Upper lobe of left lung (tissue), 6 donors: ENCODE data around the gene C1orf226. TPM values are rescaled to one million over a fixed set of nuclear protein-coding genes. Genes with fewer than 3 reads are reported as not detected.

Source experiments
- ATAC-seq, 2 donors: fragments of 200-7000 bp; cut with Tn5 transposase; one replicate each; pipeline ENCODE4 v1.9.1; 2022; ENCODE audit warnings: mild to moderate bottlenecking in 2 of 2, moderate library complexity in 2 of 2; ENCODE audit not compliant: low FRiP score in 2 of 2
- DNase-seq, 2 donors: peaks; one replicate each; pipeline ENCODE4 v3.0.0-alpha.2; 2019 to 2020
- H3K27ac ChIP-seq, 4 donors: fragments of 200-600 bp; sonication (generic); one replicate each; pipeline ENCODE4 v1.5.1; 2016 to 2019
- H3K27me3 ChIP-seq, 4 donors: fragments of 200-600 bp; sonication (generic); one replicate each; pipeline ENCODE4 v1.5.1; 2017 to 2019
- H3K36me3 ChIP-seq, 4 donors: fragments of 200-600 bp; sonication (generic); one replicate each; pipeline ENCODE4 v1.5.1; 2016 to 2019
- H3K4me1 ChIP-seq, 4 donors: fragments of 200-600 bp; sonication (generic); one replicate each; pipeline ENCODE4 v1.5.1; 2018 to 2019
- H3K4me3 ChIP-seq, 4 donors: fragments of 200-600 bp; sonication (generic); one replicate each; pipeline ENCODE4 v1.5.1; 2017 to 2019; ENCODE audit warnings: mild to moderate bottlenecking in 2 of 4, moderate library complexity in 1 of 4
- H3K9me3 ChIP-seq, 4 donors: fragments of 200-600 bp; sonication (generic); one replicate each; pipeline ENCODE4 v1.5.1; 2018 to 2019
- EP300 ChIP-seq, 4 donors: sonication (generic); formaldehyde crosslinking; IDR thresholded peaks; one replicate each; pipeline ENCODE4 v1.5.1; 2017; ENCODE audit warnings: antibody characterized with exemption in 4 of 4, control low read depth in 2 of 4
- POLR2A ChIP-seq, 4 donors: fragments of 450-650 bp; IDR thresholded peaks; one replicate each; pipeline ENCODE4 v1.5.1; 2016 to 2017; ENCODE audit warnings: antibody characterized with exemption in 4 of 4, mild to moderate bottlenecking in 2 of 4
- POLR2AphosphoS5 ChIP-seq, 2 donors: sonication (generic); formaldehyde crosslinking; IDR thresholded peaks; one replicate each; pipeline ENCODE4 v1.5.1; 2017; ENCODE audit warnings: antibody characterized with exemption in 2 of 2
- WGBS, 2 donors: methylation state at CpG; one replicate each; pipeline ENCODE4 v1.1.5; 2017 to 2018; 5-methylcytosine and 5-hydroxymethylcytosine counted together
- total RNA-seq, 6 donors: library from RNA; depleted of rRNA in 4 of 6; stranded (reverse); fragments of >200 nt in 4 of 6; gene quantifications; one replicate each; pipeline versions ENCODE4 v1.1.0 to v1.2.1, GENCODE V29; 2016 to 2021
- TF ChIP-seq, protein P1 (sequence below), 6 experiments: fragments of 450-650 bp in 4 of 6; fragments of 200-600 bp in 2 of 6; sonication (generic) in 2 of 6; IDR thresholded peaks; one replicate each; pipeline ENCODE4 v1.5.1; 2016 to 2019; ENCODE audit warnings: antibody characterized with exemption in 6 of 6
- donor health status: DM: no; HTN: no; CAD: no; lungs with moderate emphysema.
- donor health status: DM: no; HTN: yes; CAD: no; lungs with severe emphysema.

Gene C1orf226
- total RNA-seq, 6 donors from 2014 or later, result 7.2 to 16.7 (median 10.9) TPM

DNA sequence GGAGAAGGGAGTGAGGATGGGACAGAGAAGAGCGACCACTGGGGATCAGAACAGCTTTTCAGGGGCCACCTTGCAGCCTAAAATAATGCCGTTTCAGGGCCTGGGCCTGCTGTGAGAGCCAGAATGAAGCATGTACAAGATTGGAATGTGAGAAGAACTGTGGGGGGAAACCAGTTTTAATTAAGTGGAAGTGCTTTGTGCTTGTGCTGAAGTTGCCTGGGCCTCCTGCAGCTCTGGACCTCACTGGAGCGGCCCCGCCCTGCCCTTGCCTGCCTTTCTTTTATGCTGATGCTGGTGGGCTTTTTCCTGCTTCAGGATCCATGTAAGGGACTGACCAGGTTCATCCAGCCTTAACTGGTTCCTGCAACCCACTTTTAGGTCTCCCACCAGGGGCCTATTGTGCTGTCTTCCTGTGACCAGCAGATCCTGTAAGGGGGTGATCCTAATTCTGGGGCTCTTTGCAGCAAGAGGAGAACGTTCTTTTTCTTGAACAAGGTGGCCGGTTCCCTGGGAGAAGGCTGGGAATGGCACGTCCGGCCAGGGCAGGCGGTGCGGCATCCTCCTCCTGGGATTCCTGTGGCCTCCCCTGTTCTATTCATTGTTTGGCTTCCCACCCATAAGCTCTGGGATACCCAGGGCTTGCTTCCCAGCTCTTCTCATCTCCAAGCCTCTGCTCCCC lies 3.2 kb downstream of the C1orf226 start:
- no peak for ATAC-seq
- no peak overlapping the region for H3K4me3 ChIP-seq
- TF ChIP-seq POLR2A (IDR thresholded peaks at IDR 0.05), result no peak
- no peak for TF ChIP-seq POLR2AphosphoS5 (IDR thresholded peaks at IDR 0.05)
- no peak for TF ChIP-seq EP300 (IDR thresholded peaks at IDR 0.05)
- TF ChIP-seq, protein P1, sequence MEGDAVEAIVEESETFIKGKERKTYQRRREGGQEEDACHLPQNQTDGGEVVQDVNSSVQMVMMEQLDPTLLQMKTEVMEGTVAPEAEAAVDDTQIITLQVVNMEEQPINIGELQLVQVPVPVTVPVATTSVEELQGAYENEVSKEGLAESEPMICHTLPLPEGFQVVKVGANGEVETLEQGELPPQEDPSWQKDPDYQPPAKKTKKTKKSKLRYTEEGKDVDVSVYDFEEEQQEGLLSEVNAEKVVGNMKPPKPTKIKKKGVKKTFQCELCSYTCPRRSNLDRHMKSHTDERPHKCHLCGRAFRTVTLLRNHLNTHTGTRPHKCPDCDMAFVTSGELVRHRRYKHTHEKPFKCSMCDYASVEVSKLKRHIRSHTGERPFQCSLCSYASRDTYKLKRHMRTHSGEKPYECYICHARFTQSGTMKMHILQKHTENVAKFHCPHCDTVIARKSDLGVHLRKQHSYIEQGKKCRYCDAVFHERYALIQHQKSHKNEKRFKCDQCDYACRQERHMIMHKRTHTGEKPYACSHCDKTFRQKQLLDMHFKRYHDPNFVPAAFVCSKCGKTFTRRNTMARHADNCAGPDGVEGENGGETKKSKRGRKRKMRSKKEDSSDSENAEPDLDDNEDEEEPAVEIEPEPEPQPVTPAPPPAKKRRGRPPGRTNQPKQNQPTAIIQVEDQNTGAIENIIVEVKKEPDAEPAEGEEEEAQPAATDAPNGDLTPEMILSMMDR (IDR thresholded peaks at IDR 0.05), result no peak
- no peaks in the 10 kb centered on the region for H3K36me3 ChIP-seq
- peaks cover 0 to 7% (median 3%) of the 10 kb centered on the region in 4 donors for H3K4me1 ChIP-seq
- no peaks in the 10 kb centered on the region for H3K27me3 ChIP-seq
- no peak overlapping the region for H3K27ac ChIP-seq
- H3K9me3 ChIP-seq, result no peaks in the 10 kb centered on the region
- DNase-seq, result peak in 1 of 2 donors; percentile 60
- WGBS, 2 donors, result 93 to 97% methylated on average over 10 of the region's 10 CpGs

DNA sequence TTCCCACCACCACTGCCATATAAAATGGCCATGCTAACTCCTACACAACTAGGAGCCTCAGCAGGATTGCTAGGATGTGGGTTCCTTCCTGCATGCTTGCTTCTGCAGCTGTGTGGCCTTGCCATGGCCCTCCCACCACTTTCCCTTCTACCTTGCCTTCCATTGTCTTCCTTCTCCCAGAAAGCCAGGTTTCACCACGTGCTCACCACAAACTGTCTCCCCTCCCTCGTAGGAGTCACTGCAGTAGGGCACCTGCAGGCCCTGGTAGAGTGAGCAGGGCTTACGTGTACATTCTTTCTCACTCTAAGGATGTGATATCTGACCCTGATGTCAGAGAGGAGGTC lies 3.7 kb downstream of the C1orf226 start:
- Histone ChIP-seq H3K4me1 (peaks cover 0 to 7% (median 3%) of the 10 kb centered on the region in 4 donors), H3K27ac (no peak overlapping the region), H3K9me3 (no peaks in the 10 kb centered on the region), H3K36me3 (no peaks in the 10 kb centered on the region), H3K27me3 (no peaks in the 10 kb centered on the region), H3K4me3 (no peak overlapping the region)
- no peak for DNase-seq
- no peak for ATAC-seq
- TF ChIP-seq, protein P1 (IDR thresholded peaks at IDR 0.05), result no peak
- TF ChIP-seq EP300 (IDR thresholded peaks at IDR 0.05) (no peak), POLR2A (IDR thresholded peaks at IDR 0.05) (no peak), POLR2AphosphoS5 (IDR thresholded peaks at IDR 0.05) (no peak)
- WGBS, 2 donors, result 73 to 89% methylated on average over 3 of the region's 3 CpGs

GRCh38 chr1:162385702-162386101 lies 4.2 kb downstream of the C1orf226 start:
- TF ChIP-seq POLR2A (IDR thresholded peaks at IDR 0.05), result no peak
- TF ChIP-seq POLR2AphosphoS5 (IDR thresholded peaks at IDR 0.05), result no peak
- TF ChIP-seq EP300 (IDR thresholded peaks at IDR 0.05), result no peak
- TF ChIP-seq, protein P1 (IDR thresholded peaks at IDR 0.05), result no peak
- DNase-seq, result no peak

DNA sequence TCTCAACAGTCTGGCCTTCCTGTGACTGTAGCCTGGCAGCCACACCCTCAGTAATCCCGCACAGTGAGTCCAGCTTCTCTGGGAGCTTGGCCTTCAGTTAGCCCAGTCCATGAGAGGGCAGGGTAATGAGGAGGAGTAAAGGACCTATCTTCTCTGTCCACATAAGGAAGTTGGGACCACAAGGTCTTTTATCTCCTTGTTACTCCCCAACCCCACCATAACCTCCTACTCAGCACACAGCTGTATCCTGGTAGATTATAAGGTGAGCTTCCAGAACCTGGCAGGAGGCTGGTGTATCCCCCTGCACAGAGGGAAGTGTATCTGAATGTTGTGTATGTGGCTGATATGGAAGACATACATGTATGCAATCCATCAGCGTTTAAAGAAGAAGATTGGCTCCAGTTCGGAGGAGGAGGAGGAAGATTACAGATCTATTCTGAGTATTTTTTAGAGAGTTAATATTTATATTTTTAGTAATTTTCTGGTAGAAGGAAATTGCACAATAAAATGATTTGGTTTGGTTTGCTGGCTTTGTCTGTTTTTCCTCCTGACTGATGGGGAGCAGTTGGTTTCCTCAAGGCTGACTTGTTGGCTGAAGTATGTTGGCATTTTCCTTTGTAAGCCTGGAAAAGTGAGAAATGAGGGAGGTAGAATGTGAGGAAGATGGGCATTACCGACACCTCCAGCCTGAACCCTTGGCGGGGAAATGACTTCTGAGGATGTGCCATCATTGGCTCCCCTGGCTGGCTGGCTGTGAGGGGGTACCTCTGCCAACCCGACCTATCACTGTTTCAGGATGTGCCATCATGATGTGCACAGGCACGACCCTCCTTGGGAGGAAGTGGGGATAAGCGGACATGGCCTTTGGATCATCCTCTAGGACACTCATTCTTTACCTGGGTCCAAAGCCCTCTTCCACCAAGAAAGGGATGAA lies 5.0 kb downstream of the C1orf226 start:
- Histone ChIP-seq H3K36me3 (no peaks in the 10 kb centered on the region), H3K4me1 (peaks cover 0 to 7% (median 5%) of the 10 kb centered on the region in 4 donors), H3K27ac (no peak overlapping the region), H3K9me3 (no peaks in the 10 kb centered on the region), H3K4me3 (no peak overlapping the region), H3K27me3 (no peaks in the 10 kb centered on the region)
- TF ChIP-seq POLR2A (IDR thresholded peaks at IDR 0.05) (no peak), POLR2AphosphoS5 (IDR thresholded peaks at IDR 0.05) (no peak), EP300 (IDR thresholded peaks at IDR 0.05) (no peak)
- TF ChIP-seq, protein P1 (IDR thresholded peaks at IDR 0.05), result no peak
- WGBS, 2 donors, result 86 to 88% methylated on average over 8 of the region's 8 CpGs
- no peak for ATAC-seq
- DNase-seq, result no peak

More at GRCh38 chr1:162385702-162386101, 4.2 kb downstream of the C1orf226 start:
- Histone ChIP-seq H3K4me1 (peaks cover 0 to 7% (median 3%) of the 10 kb centered on the region in 4 donors), H3K27ac (no peak overlapping the region), H3K9me3 (no peaks in the 10 kb centered on the region), H3K27me3 (no peaks in the 10 kb centered on the region), H3K36me3 (no peaks in the 10 kb centered on the region), H3K4me3 (no peak overlapping the region)
- WGBS, 2 donors, result 94 to 100% methylated on average over 2 to 3 of the region's 3 CpGs
- ATAC-seq, result no peak
